Trophoblast cell (in vitro differentiated cells and primary cell): ENCODE data around the gene ADA.

Experiments used
- DNase-seq, 2 donors: peaks; one replicate each; pipeline ENCODE4 v3.0.0-alpha.2; 2016
- H2AFZ ChIP-seq: 2 replicates; pipeline ENCODE4 v1.6.1; 2013; ENCODE audit warnings: low read length, moderate library complexity, mild to moderate bottlenecking; ENCODE audit not compliant: insufficient read depth, poor library complexity
- H2AK5ac ChIP-seq: 2 replicates; pipeline ENCODE4 v1.6.1; 2013; ENCODE audit warnings: mild to moderate bottlenecking, low read length
- H2BK120ac ChIP-seq: 2 replicates; pipeline ENCODE4 v1.6.1; 2013; ENCODE audit warnings: low read length, mild to moderate bottlenecking, moderate library complexity; ENCODE audit not compliant: insufficient read depth, poor library complexity
- H2BK12ac ChIP-seq: 2 replicates; pipeline ENCODE4 v1.6.1; 2013; ENCODE audit warnings: mild to moderate bottlenecking, low read length, moderate library complexity
- H2BK5ac ChIP-seq: 2 replicates; pipeline ENCODE4 v1.6.1; 2013; ENCODE audit warnings: low read length, low read depth, moderate library complexity, mild to moderate bottlenecking; ENCODE audit not compliant: poor library complexity
- H3K14ac ChIP-seq: 2 replicates; pipeline ENCODE4 v1.6.1; 2013; ENCODE audit warnings: mild to moderate bottlenecking, low read length
- H3K18ac ChIP-seq: 2 replicates; pipeline ENCODE4 v1.6.1; 2013; ENCODE audit warnings: mild to moderate bottlenecking, low read length
- H3K23ac ChIP-seq: 2 replicates; pipeline ENCODE4 v1.6.1; 2013; ENCODE audit warnings: low read length
- H3K27ac ChIP-seq: 2 replicates; pipeline ENCODE4 v1.5.1; 2013; ENCODE audit warnings: low read depth, mild to moderate bottlenecking, inconsistent platforms, low read length, moderate library complexity
- H3K27me3 ChIP-seq: 2 replicates; pipeline ENCODE4 v1.6.1; 2013; ENCODE audit warnings: inconsistent platforms, mild to moderate bottlenecking, low read length, moderate library complexity; ENCODE audit not compliant: insufficient read depth
- H3K36me3 ChIP-seq, 2 experiments: 1 replicate in 1 of 2; 2 replicates in 1 of 2; pipeline ENCODE4 v1.6.1; 2013; ENCODE audit warnings: low read length in 2 of 2, mild to moderate bottlenecking in 2 of 2, moderate library complexity in 1 of 2; ENCODE audit not compliant: insufficient read depth in 2 of 2, control insufficient read depth in 1 of 2
- H3K4ac ChIP-seq: 2 replicates; pipeline ENCODE4 v1.6.1; 2013; ENCODE audit warnings: low read depth, mild to moderate bottlenecking, low read length, moderate library complexity
- H3K4me1 ChIP-seq, 2 experiments: 1 replicate in 1 of 2; 2 replicates in 1 of 2; pipeline ENCODE4 v1.6.1; 2013; ENCODE audit warnings: low read length in 2 of 2, mild to moderate bottlenecking in 2 of 2, moderate library complexity in 1 of 2; ENCODE audit not compliant: insufficient read depth in 2 of 2, control insufficient read depth in 1 of 2
- H3K4me2 ChIP-seq: 2 replicates; pipeline ENCODE4 v1.6.1; 2013; ENCODE audit warnings: inconsistent platforms, mild to moderate bottlenecking, low read length, moderate library complexity
- H3K4me3 ChIP-seq: 2 replicates; pipeline ENCODE4 v1.5.1; 2013; ENCODE audit warnings: mild to moderate bottlenecking, low read depth, low read length, inconsistent platforms
- H3K79me1 ChIP-seq: one replicate; pipeline ENCODE4 v1.6.1; 2013; ENCODE audit warnings: low read length
- H3K79me2 ChIP-seq: 2 replicates; pipeline ENCODE4 v1.6.1; 2013; ENCODE audit warnings: low read length, mild to moderate bottlenecking; ENCODE audit not compliant: control insufficient read depth, insufficient read depth, poor library complexity
- H3K9ac ChIP-seq: 2 replicates; pipeline ENCODE4 v1.6.1; 2013; ENCODE audit warnings: mild to moderate bottlenecking, low read length
- H3K9me3 ChIP-seq: 2 replicates; pipeline ENCODE4 v1.6.1; 2013; ENCODE audit warnings: low read depth, mild to moderate bottlenecking, control low read depth, inconsistent platforms, low read length; ENCODE audit not compliant: insufficient read depth
- H4K12ac ChIP-seq: 2 replicates; pipeline ENCODE4 v1.6.1; 2013; ENCODE audit warnings: low read depth, mild to moderate bottlenecking, low read length, moderate library complexity
- H4K8ac ChIP-seq: 2 replicates; pipeline ENCODE4 v1.6.1; 2013; ENCODE audit warnings: low read depth, mild to moderate bottlenecking, low read length, moderate library complexity
- H4K91ac ChIP-seq: one replicate; pipeline ENCODE4 v1.6.1; 2013; ENCODE audit warnings: low read depth, mild to moderate bottlenecking, low read length, moderate library complexity
- WGBS: extraction: QIAGEN DNeasy Blood & Tissue Kit; methylation state at CpG from one replicate; pipeline ENCODE4 v1.1.7; 2013; ENCODE audit warnings: missing lambda C conversion rate; ENCODE audit not compliant: insufficient read length, insufficient coverage; ENCODE audit errors: extremely low coverage; 5-methylcytosine and 5-hydroxymethylcytosine counted together

ADA gene

DNA sequence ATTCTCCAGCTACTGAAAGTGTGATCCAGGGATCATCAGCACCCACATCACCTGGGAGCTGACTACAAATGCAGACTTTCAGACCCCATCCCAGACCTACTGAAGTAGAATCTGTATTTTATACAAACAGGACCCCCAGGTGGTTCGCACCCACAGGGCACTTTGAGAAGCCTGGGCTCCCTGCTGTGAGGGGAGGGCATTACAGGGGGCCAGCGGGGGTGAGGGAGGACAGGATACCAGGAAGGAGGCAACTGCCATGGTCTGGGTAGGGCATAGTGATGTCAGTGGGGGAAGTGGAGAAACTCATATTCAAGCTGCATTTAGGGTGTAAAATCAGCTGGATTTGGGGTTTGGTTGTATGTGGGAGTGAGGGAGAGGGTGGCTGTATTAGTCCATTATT lies 2.0 kb upstream of the ADA start:
- no peak overlapping the region for H3K27ac ChIP-seq
- H2BK120ac ChIP-seq: no peak overlapping the region
- H3K4me2 ChIP-seq: no peak overlapping the region
- H3K79me1 ChIP-seq: peaks cover 13% of the 10 kb centered on the region
- H2BK5ac ChIP-seq: no peak overlapping the region
- H3K23ac ChIP-seq: no peak overlapping the region
- H4K8ac ChIP-seq: no peak overlapping the region
- H4K91ac ChIP-seq: no peak overlapping the region
- H3K18ac ChIP-seq: no peak overlapping the region
- H3K4me3 ChIP-seq: no peak overlapping the region
- peaks cover 9% of the 10 kb centered on the region for H3K79me2 ChIP-seq
- H3K4ac ChIP-seq: no peak overlapping the region
- H3K36me3 ChIP-seq: no peaks in the 10 kb centered on the region
- no peaks in the 10 kb centered on the region for H3K27me3 ChIP-seq
- no peak overlapping the region for H3K14ac ChIP-seq
- peaks cover 5 to 7% of the 10 kb centered on the region in 2 experiments for H3K4me1 ChIP-seq
- H2AFZ ChIP-seq: no peak overlapping the region
- DNase-seq: no peak
- H3K9ac ChIP-seq: no peak overlapping the region
- WGBS: no CpG with 5 or more reads among the region's 2 CpGs
- no peak overlapping the region for H2AK5ac ChIP-seq
- no peaks in the 10 kb centered on the region for H3K9me3 ChIP-seq
- no peak overlapping the region for H2BK12ac ChIP-seq
- H4K12ac ChIP-seq: no peak overlapping the region

- H3K79me1 ChIP-seq: peaks cover 15% of the 10 kb centered on the region
- peak overlapping the region; percentile 13 for H4K12ac ChIP-seq
- no peak overlapping the region for H3K9ac ChIP-seq
- no peak overlapping the region for H2AK5ac ChIP-seq
- peak overlapping the region; percentile 65 for H3K4ac ChIP-seq
- H4K8ac ChIP-seq: peak overlapping the region; percentile 85
- DNase-seq: no peak
- peak overlapping the region; percentile 5 for H2BK120ac ChIP-seq
- H2BK5ac ChIP-seq: peak overlapping the region; percentile 47
- H3K9me3 ChIP-seq: no peaks in the 10 kb centered on the region
- no peaks in the 10 kb centered on the region for H3K27me3 ChIP-seq
- no peak overlapping the region for H3K27ac ChIP-seq
- H3K23ac ChIP-seq: no peak overlapping the region
- H3K4me3 ChIP-seq: peak overlapping the region; percentile 61
- H3K36me3 ChIP-seq: no peaks in the 10 kb centered on the region
- peaks cover 5 to 11% of the 10 kb centered on the region in 2 experiments for H3K4me1 ChIP-seq
- no peak overlapping the region for H2BK12ac ChIP-seq
- H3K4me2 ChIP-seq: peak overlapping the region; percentile 75
- H3K18ac ChIP-seq: peak overlapping the region; percentile 23
- H3K79me2 ChIP-seq: peaks cover 9% of the 10 kb centered on the region
- H4K91ac ChIP-seq: peak overlapping the region; percentile 81
- peak overlapping the region; percentile 76 for H3K14ac ChIP-seq
- no CpG with 5 or more reads among the region's 33 CpGs for WGBS
- H2AFZ ChIP-seq: peak overlapping the region; percentile 86
These were observed 140 bp downstream of the ADA start for GRCh38 chr20:44651434-44651683.

DNA sequence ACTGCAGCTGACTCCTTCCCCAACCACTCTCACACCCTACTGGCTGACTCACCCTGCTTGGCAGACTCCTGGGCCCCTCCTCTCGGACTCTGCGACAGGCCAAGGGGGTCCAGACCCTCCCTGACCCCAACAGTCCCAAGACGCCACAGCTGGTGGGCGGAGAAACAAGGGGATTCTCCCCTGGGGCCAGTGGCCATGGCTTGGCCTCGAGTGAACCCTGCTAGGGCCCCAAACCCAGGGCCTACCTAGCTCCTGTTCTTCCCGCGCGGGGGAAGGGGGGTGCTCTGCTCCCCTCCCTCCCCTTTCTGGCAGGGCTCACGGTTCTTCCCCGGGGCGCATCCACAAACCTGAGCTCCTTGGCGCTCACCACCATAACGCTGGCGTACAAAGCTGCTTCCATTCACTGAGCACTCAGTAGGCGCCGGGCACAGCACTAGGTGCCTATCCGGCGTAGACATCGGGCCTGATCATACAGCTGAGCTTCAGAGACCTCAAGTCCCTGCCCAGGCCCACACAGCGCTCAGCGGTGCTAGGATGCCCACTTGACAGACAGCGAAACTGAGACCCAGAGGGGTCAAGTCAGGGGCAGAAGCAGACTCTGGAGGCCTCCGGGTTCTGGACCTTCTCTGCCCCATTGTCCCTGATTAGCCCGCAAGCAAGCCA lies 597 bp downstream of the ADA start:
- no peaks in the 10 kb centered on the region for H3K27me3 ChIP-seq
- DNase-seq: no peak
- H3K4me1 ChIP-seq: peaks cover 9 to 11% of the 10 kb centered on the region in 2 experiments
- no peak overlapping the region for H3K9ac ChIP-seq
- no peak overlapping the region for H3K27ac ChIP-seq
- H3K23ac ChIP-seq: no peak overlapping the region
- peak overlapping the region; percentile 51 for H2BK5ac ChIP-seq
- peak overlapping the region; percentile 4 for H2BK12ac ChIP-seq
- peak overlapping the region; percentile 25 for H4K91ac ChIP-seq
- no peaks in the 10 kb centered on the region for H3K36me3 ChIP-seq
- peaks cover 9% of the 10 kb centered on the region for H3K79me2 ChIP-seq
- peak overlapping the region; percentile 34 for H3K4ac ChIP-seq
- no CpG with 5 or more reads among the region's 24 CpGs for WGBS
- peak overlapping the region; percentile 76 for H3K14ac ChIP-seq
- peak overlapping the region; percentile 86 for H2AFZ ChIP-seq
- H2AK5ac ChIP-seq: peak overlapping the region; percentile 69
- H3K4me2 ChIP-seq: peak overlapping the region; percentile 75
- H3K18ac ChIP-seq: peak overlapping the region; percentile 23
- H3K4me3 ChIP-seq: peak overlapping the region; percentile 61
- peak overlapping the region; percentile 13 for H4K12ac ChIP-seq
- H3K79me1 ChIP-seq: peaks cover 17% of the 10 kb centered on the region
- no peaks in the 10 kb centered on the region for H3K9me3 ChIP-seq
- H4K8ac ChIP-seq: peak overlapping the region; percentile 85
- peak overlapping the region; percentile 5 for H2BK120ac ChIP-seq

GRCh38 chr20:44649976-44650375 lies 1.5 kb downstream of the ADA start:
- H2BK5ac ChIP-seq: no peak overlapping the region
- H2BK120ac ChIP-seq: no peak overlapping the region
- no peak overlapping the region for H2BK12ac ChIP-seq
- H3K79me1 ChIP-seq: peaks cover 18% of the 10 kb centered on the region
- H3K4me2 ChIP-seq: no peak overlapping the region
- H3K4ac ChIP-seq: no peak overlapping the region
- no peak overlapping the region for H3K14ac ChIP-seq
- DNase-seq: no peak
- H3K36me3 ChIP-seq: no peaks in the 10 kb centered on the region
- no peak overlapping the region for H2AK5ac ChIP-seq
- H3K4me1 ChIP-seq: peaks cover 10 to 11% of the 10 kb centered on the region in 2 experiments
- no peak overlapping the region for H3K23ac ChIP-seq
- H3K27ac ChIP-seq: no peak overlapping the region
- H3K27me3 ChIP-seq: no peaks in the 10 kb centered on the region
- no CpG with 5 or more reads among the region's 6 CpGs for WGBS
- no peak overlapping the region for H3K9ac ChIP-seq
- H2AFZ ChIP-seq: no peak overlapping the region
- no peak overlapping the region for H3K18ac ChIP-seq
- H4K12ac ChIP-seq: no peak overlapping the region
- no peak overlapping the region for H4K91ac ChIP-seq
- H3K79me2 ChIP-seq: peaks cover 9% of the 10 kb centered on the region
- no peak overlapping the region for H4K8ac ChIP-seq
- H3K4me3 ChIP-seq: no peak overlapping the region
- H3K9me3 ChIP-seq: no peaks in the 10 kb centered on the region
